ENCODE results near the gene ABCB9.

The ABCB9 gene

GRCh38 chr12:122981587-122982476, 15.6 kb upstream of the ABCB9 start:
- no peak for DNase-seq (ENCODE audit: low spot score)

DNA sequence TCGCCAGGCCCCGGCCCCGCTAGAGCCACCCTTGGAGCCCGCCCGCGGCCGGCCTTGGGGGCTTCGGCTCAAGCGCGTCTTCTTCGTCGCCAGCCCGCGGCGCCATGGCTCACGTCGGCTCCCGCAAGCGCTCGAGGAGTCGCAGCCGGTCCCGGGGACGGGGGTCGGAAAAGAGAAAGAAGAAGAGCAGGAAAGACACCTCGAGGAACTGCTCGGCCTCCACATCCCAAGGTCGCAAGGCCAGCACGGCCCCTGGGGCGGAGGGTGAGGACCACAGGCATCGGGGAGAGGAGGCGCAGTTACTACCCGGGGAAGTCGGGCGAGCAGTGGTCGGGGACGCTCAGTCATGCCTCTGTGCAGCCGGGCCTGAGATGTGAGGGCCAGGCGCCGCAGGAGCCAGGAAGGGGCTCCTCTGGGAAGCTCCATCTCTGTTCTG, 14.8 kb upstream of the ABCB9 start:
- no peak for DNase-seq (ENCODE audit: low spot score)

DNA sequence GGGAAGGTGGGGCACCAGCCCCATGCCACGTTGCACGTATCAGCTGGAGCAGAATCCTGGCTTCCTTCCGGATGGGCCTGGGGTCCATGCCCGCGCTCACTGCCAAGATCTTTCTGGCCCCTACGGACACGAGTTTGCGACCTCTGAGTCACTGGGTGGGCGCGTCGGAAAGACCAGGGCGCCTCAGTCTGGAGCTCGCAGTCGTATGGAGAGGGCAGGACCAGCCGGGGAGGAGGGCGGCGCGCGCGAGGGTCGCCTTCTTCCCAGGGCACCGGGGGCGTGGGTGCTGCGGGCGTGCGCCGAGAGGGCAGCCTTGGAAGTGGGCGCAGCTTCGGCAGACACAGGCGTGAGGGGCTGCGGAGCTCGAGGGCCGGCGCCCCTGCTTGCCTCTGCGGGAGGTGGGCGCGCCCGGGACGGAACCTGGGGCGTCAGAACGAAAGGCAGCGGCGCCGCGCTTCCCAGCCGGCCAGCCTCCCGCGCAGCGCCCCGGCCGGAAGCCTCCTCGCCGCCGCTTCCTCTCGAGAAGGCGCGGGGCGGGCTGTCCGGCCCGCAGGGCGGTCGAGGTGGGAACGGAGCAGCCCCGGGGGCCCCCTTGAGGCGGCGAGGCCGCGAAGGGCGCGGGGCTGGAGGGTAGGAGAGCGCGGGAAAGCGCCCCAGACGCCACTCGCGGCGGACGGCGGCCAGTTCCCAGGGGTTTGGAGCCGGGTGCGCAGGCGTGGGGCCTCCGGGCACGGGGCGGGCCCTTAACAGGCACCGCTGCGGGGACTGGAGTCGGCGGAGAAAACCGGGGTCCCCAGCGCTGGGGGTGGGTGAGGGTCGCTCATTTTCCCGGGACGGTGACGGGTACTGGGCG, 14.1 kb upstream of the ABCB9 start, which contains the start of gene ARL6IP4:
Gene ARL6IP4 (plus strand): TSS at position 499 of the 853 bp plus-strand sequence. CDS start 459 bp downstream, outside the sequence.
- peak; percentile 66 for DNase-seq (ENCODE audit: low spot score)

GRCh38 chr12:122979908-122980182, 13.6 kb upstream of the ABCB9 start:
- no peak for DNase-seq (ENCODE audit: low spot score)

GRCh38 chr12:122979001-122979907, 13.0 kb upstream of the ABCB9 start:
- DNase-seq (ENCODE audit: low spot score), result no peak

DNA sequence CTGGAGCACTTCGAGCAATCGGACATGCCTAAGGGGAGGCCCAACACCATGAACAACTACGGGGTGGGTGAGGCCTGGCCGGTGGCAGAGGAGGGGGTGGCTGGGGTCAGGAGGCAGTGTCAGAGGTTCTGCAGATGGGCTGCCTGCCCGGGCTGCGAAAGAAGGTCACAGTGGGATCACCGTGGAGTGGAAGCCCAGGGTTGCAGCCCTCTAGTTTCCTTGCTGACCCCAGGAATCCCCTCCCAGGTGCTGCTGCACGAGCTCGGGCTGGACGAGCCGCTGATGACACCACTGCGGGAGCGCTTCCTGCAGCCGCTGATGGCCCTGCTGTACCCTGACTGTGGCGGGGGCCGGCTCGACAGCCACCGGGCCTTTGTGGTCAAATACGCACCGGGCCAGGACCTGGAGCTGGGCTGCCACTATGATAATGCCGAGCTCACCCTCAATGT, 12.3 kb upstream of the ABCB9 start:
- no peak for DNase-seq (ENCODE audit: low spot score)

DNA sequence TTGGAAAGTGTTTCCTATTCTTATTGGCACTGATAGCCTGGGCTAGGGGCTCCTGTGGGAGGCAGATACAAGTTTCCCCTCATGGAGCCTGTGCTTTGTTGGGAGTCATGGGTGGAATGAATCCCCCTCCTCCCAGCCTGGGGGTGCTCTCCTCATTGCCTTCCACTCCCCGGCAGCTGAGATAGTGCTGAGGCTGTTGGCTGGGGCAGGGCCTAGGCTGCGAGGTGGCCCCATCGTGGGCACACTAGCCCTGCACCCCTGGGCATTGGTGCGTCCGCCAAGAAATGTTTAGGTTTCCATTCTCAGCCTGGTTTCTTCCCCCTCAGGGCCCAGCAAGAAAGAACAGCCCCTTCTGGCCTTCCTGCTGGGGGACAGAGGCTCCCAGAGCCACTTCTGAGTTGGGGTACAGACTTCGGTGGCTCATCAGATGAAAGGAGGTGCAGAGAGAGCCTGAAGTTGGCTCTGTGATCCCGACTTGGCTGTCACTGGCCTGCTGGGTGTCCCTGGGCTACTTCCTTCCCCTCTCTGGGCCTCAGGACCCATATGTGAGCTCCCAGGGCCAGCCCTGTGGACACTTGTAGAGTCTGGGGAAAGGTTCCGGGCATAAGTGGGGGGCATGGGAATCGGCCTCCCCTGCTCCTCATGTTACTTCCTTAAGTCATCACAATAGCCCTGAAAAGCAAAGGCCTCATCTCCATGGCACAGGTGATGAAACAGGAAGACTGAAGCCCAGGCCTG, 11.6 kb upstream of the ABCB9 start:
- DNase-seq (ENCODE audit: low spot score), result no peak

GRCh38 chr12:122977153-122977552, 10.9 kb upstream of the ABCB9 start:
- DNase-seq (ENCODE audit: low spot score), result no peak

- no peak for DNase-seq (ENCODE audit: low spot score)
These were observed 10.3 kb upstream of the ABCB9 start for GRCh38 chr12:122976648-122976975.

DNA sequence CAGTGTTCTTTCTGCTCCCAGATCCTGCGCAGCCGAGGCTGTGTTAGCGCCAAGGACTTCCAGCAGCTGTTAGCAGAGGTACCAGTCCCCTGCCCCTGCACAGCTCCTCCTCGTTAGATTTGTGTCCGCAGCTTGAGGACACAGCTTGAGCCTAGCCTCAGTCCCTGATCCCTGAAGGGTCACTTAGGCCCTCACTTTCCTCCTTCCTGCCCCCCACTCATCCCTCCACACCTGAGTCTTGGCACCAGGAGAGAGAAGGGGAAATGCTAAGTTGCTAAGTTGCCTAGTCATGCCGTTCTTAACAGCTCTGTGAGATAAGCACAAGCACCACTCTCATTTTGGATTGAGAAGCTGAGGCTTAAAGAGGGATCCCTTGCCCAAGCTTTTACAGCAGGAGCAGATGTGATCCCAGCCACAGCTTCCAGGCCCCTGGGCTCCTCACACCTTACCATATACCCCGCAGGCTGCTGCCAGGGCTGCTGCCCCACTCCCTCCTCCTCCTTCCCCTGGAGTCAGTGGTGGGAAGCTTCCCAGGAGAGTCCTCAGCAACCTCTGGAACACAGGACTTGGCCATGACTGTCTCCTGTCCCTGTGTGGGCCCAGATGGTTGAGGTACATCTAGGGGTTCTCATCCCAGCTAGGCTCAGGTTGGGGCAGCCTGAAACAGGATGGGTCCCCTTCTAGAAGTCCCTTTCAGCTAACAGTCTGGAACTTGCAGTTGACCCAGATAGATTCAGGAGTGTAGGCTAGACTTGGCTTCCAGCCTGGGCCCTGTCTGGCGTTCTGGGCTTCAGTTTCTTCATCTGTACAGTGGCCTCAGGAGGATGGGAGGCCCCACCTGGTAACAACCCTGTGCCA, 9.8 kb upstream of the ABCB9 start:
- DNase-seq (ENCODE audit: low spot score), result no peak

- DNase-seq (ENCODE audit: low spot score), result peak; percentile 92
These were observed 8.9 kb upstream of the ABCB9 start, which contains the start of gene OGFOD2 for GRCh38 chr12:122974892-122975789. OGFOD2 (plus strand) TSS chr12:122975244; CDS start chr12:122975252, 8 bp downstream.

- DNase-seq (ENCODE audit: low spot score), result peak; percentile 99
These were observed 8.1 kb upstream of the ABCB9 start for GRCh38 chr12:122974274-122974891.

- DNase-seq (ENCODE audit: low spot score), result peak; percentile 57
These were observed 3.4 kb upstream of the ABCB9 start for GRCh38 chr12:122969676-122970075.

- no peak for DNase-seq (ENCODE audit: low spot score)
These were observed 1.8 kb upstream of the ABCB9 start for GRCh38 chr12:122968104-122968503.

DNA sequence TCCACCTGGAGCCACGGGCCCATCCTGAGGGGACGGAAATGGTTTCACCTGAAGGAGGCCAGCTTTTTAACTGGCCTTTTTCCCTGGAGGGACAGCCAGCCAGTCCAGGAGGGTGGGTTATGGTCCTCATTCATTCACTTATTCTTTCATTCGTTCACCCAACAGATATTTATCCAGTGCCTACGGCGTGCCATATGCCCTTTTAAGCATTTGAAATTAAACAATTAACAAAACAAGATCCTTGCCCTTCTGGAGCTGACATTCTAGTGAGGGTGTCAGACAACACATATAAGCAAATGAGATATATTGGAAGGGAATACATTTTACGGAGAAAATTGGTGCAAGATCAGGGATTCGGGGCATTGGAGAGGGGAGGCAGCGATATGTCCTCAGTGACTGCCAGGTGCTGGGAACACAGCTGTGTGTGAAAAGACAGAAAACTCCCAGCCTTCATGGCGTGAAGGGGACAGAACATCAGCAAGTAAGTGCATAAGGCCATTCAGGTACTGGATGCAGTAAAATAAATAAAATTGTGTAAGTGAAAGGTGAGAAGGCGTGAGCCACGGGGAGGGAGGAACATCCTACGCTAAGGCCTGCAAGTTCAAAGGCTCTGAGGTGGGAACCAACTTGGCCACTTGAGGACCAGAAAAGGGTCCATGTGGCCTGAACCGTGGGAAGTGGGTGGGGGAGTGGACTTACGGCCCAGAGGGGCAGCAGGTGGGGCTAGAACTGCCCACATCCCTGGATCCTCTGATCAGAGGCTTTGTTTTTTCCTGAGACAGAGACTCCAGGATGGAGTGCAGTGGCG, 684 bp upstream of the ABCB9 start:
- no peak for DNase-seq (ENCODE audit: low spot score)

DNA sequence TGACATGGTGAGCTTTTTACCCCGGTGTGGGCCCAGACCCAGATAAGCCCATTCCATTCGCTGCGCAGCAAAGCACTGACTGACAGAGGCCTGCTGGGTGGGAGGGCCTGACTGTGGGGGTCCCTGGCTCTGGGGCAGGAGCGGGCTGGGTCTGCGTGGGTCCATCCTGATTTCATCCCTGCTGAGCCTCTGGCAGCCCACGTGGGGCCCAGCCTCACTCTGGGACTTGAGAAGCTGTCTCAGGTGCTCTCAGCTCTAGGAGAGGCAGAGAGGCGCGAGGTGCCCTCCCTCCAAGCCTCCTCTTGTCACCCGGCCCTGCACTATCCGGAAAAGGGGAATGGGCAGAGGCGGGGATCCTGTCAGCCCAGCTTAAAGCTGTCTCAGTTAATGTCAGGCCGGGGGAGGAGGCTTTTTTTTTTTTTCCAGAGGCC, 927 bp downstream of the ABCB9 start:
- peak; percentile 44 for DNase-seq (ENCODE audit: low spot score)

Measured in SK-N-DZ (cell line).